ENCODE data around the gene RTL1.

RTL1 gene

GRCh38 chr14:100858838-100859220, 44.7 kb downstream of the RTL1 start:
- Histone ChIP-seq H3K27ac (replicated peaks) (no peak overlapping the region), H3K27me3 (ENCODE audit: insufficient read depth, poor library complexity, severe bottlenecking) (no peaks in the 10 kb centered on the region), H3K4me3 (replicated peaks; ENCODE audit: insufficient read depth, low read length) (no peak overlapping the region)
- no peak for TF ChIP-seq REST (IDR thresholded peaks at IDR 0.05; ENCODE audit: insufficient replicate concordance, low read depth)
- no peak for TF ChIP-seq SPI1 (IDR thresholded peaks at IDR 0.05; ENCODE audit: borderline replicate concordance, low read depth)
- no peak for TF ChIP-seq POLR2AphosphoS5 (IDR thresholded peaks at IDR 0.05; ENCODE audit: low read depth)
- TF ChIP-seq GABPA (IDR thresholded peaks at IDR 0.05; ENCODE audit: low read depth): no peak
- DNase-seq (ENCODE audit: low read depth in 1 of 2, low spot score in 1 of 2): no peak

- H3K27me3 ChIP-seq (ENCODE audit: insufficient read depth, poor library complexity, severe bottlenecking): no peaks in the 10 kb centered on the region
- TF ChIP-seq SPI1 (IDR thresholded peaks at IDR 0.05; ENCODE audit: borderline replicate concordance, low read depth): no peak
- TF ChIP-seq GABPA (IDR thresholded peaks at IDR 0.05; ENCODE audit: low read depth): no peak
- TF ChIP-seq POLR2AphosphoS5 (IDR thresholded peaks at IDR 0.05; ENCODE audit: low read depth): no peak
- H3K27ac ChIP-seq (replicated peaks): no peak overlapping the region
- DNase-seq (ENCODE audit: low read depth in 1 of 2, low spot score in 1 of 2): no peak
- no peak overlapping the region for H3K4me3 ChIP-seq (replicated peaks; ENCODE audit: insufficient read depth, low read length)
Observed at GRCh38 chr14:100857923-100858837, 45.3 kb downstream of the RTL1 start.

DNA sequence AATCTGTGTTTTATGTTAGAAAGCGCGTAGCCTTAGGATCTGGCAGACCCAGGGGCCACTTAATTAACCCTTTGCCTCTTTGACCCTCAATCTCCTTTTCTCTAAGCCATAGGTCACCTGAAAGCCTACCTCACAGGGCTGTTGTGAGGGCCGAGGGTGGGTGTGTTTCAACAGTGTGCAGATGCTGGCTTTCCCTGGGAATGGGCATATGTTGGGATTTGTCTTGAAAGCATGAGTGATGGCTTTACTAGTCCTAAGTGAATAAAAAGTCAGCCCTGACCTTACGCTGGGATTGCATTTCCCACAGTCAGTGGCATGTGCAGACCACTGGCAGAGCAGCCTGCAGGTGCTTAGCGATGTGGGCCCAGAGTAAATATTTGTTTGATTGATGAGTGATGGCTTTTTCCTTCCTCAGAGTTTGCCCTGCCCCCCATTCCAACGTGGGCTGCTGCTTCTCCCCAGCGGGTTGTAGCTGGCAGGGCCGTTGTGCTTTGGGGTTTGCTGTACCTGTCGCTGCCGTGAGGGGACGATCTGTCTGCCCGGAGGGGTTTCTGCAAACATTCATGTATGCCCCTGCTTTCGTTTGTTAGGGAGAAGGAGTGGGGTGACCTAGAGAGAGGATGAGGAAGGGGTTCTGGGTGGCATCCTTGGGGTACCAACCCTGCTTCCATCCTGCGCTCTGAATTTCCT, 46.1 kb downstream of the RTL1 start:
- TF ChIP-seq REST (IDR thresholded peaks at IDR 0.05; ENCODE audit: insufficient replicate concordance, low read depth) (no peak), GABPA (IDR thresholded peaks at IDR 0.05; ENCODE audit: low read depth) (no peak)
- TF ChIP-seq, protein P1, sequence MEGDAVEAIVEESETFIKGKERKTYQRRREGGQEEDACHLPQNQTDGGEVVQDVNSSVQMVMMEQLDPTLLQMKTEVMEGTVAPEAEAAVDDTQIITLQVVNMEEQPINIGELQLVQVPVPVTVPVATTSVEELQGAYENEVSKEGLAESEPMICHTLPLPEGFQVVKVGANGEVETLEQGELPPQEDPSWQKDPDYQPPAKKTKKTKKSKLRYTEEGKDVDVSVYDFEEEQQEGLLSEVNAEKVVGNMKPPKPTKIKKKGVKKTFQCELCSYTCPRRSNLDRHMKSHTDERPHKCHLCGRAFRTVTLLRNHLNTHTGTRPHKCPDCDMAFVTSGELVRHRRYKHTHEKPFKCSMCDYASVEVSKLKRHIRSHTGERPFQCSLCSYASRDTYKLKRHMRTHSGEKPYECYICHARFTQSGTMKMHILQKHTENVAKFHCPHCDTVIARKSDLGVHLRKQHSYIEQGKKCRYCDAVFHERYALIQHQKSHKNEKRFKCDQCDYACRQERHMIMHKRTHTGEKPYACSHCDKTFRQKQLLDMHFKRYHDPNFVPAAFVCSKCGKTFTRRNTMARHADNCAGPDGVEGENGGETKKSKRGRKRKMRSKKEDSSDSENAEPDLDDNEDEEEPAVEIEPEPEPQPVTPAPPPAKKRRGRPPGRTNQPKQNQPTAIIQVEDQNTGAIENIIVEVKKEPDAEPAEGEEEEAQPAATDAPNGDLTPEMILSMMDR (IDR thresholded peaks at IDR 0.05; ENCODE audit: insufficient read depth, low read length): no peak
- H3K27ac ChIP-seq (replicated peaks): no peak overlapping the region
- DNase-seq (ENCODE audit: low read depth in 1 of 2, low spot score in 1 of 2): no peak

GRCh38 chr14:100856056-100856950, 47.2 kb downstream of the RTL1 start:
- no peaks in the 10 kb centered on the region for H3K27me3 ChIP-seq (ENCODE audit: insufficient read depth, poor library complexity, severe bottlenecking)
- no peak for DNase-seq (ENCODE audit: low read depth in 1 of 2, low spot score in 1 of 2)
- no peak overlapping the region for H3K27ac ChIP-seq (replicated peaks)
- TF ChIP-seq, protein P1 (IDR thresholded peaks at IDR 0.05; ENCODE audit: insufficient read depth, low read length): no peak
- no peak for TF ChIP-seq SPI1 (IDR thresholded peaks at IDR 0.05; ENCODE audit: borderline replicate concordance, low read depth)
- TF ChIP-seq POLR2AphosphoS5 (IDR thresholded peaks at IDR 0.05; ENCODE audit: low read depth): no peak
- no peak for TF ChIP-seq REST (IDR thresholded peaks at IDR 0.05; ENCODE audit: insufficient replicate concordance, low read depth)
- no peak for TF ChIP-seq GABPA (IDR thresholded peaks at IDR 0.05; ENCODE audit: low read depth)
- no peak overlapping the region for H3K4me3 ChIP-seq (replicated peaks; ENCODE audit: insufficient read depth, low read length)

More for the DNA sequence above, 46.1 kb downstream of the RTL1 start:
- H3K4me3 ChIP-seq (replicated peaks; ENCODE audit: insufficient read depth, low read length): no peak overlapping the region
- no peaks in the 10 kb centered on the region for H3K27me3 ChIP-seq (ENCODE audit: insufficient read depth, poor library complexity, severe bottlenecking)

Measured in HL-60 (cell line).